ENCODE results near the gene AP5Z1. TPM values are rescaled to one million over a fixed set of nuclear protein-coding genes. Genes with fewer than 3 reads are reported as not detected.
A peak's percentile ranks its signal among the peaks of the same experiment; 100 is the strongest.

Gene AP5Z1
- total RNA-seq, 2 donors from 2014 or later: 7.5 to 9.2 TPM

DNA sequence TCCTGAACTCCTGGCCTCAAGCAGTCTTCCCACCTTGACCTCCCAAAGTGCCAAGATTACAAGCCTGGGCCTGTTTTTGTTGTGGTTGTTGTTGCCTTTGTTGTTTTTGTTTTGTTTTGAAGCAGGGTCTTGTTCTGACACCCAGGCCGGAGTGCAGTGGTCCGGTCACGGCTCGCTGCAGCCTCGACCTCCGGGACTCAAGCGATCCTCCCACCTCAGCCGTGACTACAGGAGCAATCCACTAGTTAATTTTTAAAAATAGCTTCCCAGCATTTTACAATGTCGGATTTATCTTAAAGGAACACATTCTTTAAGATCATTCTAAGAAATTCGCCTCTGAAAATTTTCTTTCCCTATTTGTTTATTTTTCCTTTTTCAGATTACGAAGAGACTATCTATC is 27.7 kb upstream of the AP5Z1 start:
- Histone ChIP-seq H3K36me3 (peaks cover 7% of the 10 kb centered on the region), H3K27ac (peak overlapping the region; percentile 84 to 88), H3K4me3 (no peak overlapping the region), H3K4me1 (peaks cover 0 to 56% of the 10 kb centered on the region in 2 donors), H3K9me3 (no peaks in the 10 kb centered on the region), H3K27me3 (no peaks in the 10 kb centered on the region)
- DNase-seq (ENCODE audit: low spot score): no peak
- TF ChIP-seq CTCF (IDR thresholded peaks at IDR 0.05): no peak

DNA sequence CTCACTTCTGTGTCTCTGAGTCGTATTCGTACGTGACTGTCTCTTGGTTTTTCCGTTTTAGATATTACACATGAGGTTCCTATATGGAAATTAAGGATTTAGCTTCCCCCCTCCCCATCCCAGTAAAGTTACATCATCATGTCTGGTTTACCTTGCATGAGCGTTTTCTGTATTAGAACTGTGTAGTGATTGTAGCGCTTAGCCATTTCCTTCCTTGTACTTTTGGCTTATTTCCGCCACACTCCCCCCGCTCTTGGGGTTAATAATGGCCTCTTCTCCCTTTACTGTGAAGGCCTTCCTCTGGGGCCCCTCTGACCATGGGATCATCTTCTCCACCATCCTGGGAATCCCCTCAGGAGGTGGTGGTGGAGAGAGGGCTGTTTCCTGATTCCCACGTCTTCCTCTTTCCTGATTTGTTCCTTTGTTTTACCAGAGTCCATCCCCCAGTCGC is 27.2 kb upstream of the AP5Z1 start:
- no peaks in the 10 kb centered on the region for H3K27me3 ChIP-seq
- no peak overlapping the region for H3K4me3 ChIP-seq
- H3K27ac ChIP-seq: peak overlapping the region; percentile 84 to 88
- TF ChIP-seq CTCF (IDR thresholded peaks at IDR 0.05): no peak
- no peak for DNase-seq (ENCODE audit: low spot score)
- no peaks in the 10 kb centered on the region for H3K9me3 ChIP-seq
- peaks cover 0 to 55% of the 10 kb centered on the region in 2 donors for H3K4me1 ChIP-seq
- H3K36me3 ChIP-seq: peaks cover 2% of the 10 kb centered on the region

- H3K27ac ChIP-seq: peak overlapping the region; percentile 39 to 88
- no peak for DNase-seq (ENCODE audit: low spot score)
Measured at GRCh38 chr7:4749363-4749762, 26.1 kb upstream of the AP5Z1 start.

DNA sequence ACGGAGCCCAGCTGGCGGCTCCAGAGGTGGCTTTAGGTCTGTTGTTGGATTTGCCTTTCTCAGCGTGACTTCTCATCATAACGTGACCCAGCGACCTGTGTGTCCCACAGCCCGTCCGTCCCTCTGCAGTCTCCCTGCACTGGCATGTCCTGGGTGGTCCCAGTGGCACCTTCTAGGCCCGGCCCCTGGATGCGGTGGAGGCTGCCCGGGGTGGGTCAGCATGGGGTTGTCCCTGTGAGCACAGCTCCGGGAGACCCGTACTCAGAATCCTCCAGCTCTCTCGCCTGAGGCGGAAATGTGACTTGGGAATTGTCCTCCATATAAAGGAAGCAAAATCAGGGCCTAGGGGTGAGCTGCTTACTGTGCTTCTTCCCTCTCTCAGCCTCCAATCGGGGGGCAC is 25.6 kb upstream of the AP5Z1 start:
- H3K27me3 ChIP-seq: no peaks in the 10 kb centered on the region
- TF ChIP-seq CTCF (IDR thresholded peaks at IDR 0.05): no peak
- no peak for DNase-seq (ENCODE audit: low spot score)
- H3K9me3 ChIP-seq: no peaks in the 10 kb centered on the region
- no peak overlapping the region for H3K4me3 ChIP-seq
- H3K4me1 ChIP-seq: peaks cover 0 to 46% of the 10 kb centered on the region in 2 donors
- H3K36me3 ChIP-seq: peaks cover 6% of the 10 kb centered on the region
- H3K27ac ChIP-seq: peak overlapping the region in 1 of 2 donors; percentile 39

More at GRCh38 chr7:4749363-4749762, 26.1 kb upstream of the AP5Z1 start:
- TF ChIP-seq CTCF (IDR thresholded peaks at IDR 0.05): no peak
- Histone ChIP-seq H3K9me3 (no peaks in the 10 kb centered on the region), H3K36me3 (peaks cover 1% of the 10 kb centered on the region), H3K4me1 (peaks cover 0 to 50% of the 10 kb centered on the region in 2 donors), H3K4me3 (no peak overlapping the region), H3K27me3 (no peaks in the 10 kb centered on the region)

- peaks cover 22% of the 10 kb centered on the region for H3K36me3 ChIP-seq
Measured at GRCh38 chr7:4751398-4751947, 23.9 kb upstream of the AP5Z1 start.

More at GRCh38 chr7:4751398-4751947, 23.9 kb upstream of the AP5Z1 start:
- H3K27me3 ChIP-seq: no peaks in the 10 kb centered on the region
- H3K4me3 ChIP-seq: no peak overlapping the region
- no peak for TF ChIP-seq CTCF (IDR thresholded peaks at IDR 0.05)
- H3K4me1 ChIP-seq: peaks cover 0 to 33% of the 10 kb centered on the region in 2 donors
- DNase-seq (ENCODE audit: low spot score): no peak
- H3K27ac ChIP-seq: no peak overlapping the region
- H3K9me3 ChIP-seq: no peaks in the 10 kb centered on the region
